Mesangial cell (primary cell): Measurements from ENCODE around the gene KCNG4. TPM values are rescaled to one million over a fixed set of nuclear protein-coding genes. Genes with fewer than 3 reads are reported as not detected.

Experiments
- total RNA-seq: library from RNA; depleted of rRNA; stranded (reverse); fragments of >200 nt; gene quantifications from 2 replicates; pipeline ENCODE4 v1.2.3, GENCODE V29; 2015

The KCNG4 gene
- not detected in 2 replicates for total RNA-seq

GRCh38 chr16:84239909-84240308 lies at the start of gene KCNG4:
TSS of gene KCNG4 (minus strand) at chr16:84240012. CDS start at chr16:84237485, 2,527 bp downstream.

GRCh38 chr16:84190731-84191388 lies 49.0 kb downstream of the KCNG4 start, which contains the start of gene ADAD2:
TSS of gene ADAD2 (plus strand) at chr16:84191157. CDS start at chr16:84191231, 74 bp downstream.

GRCh38 chr16:84186685-84187437 lies 53.0 kb downstream of the KCNG4 start, which contains the start of gene TAF1C:
TSS of gene TAF1C (minus strand) at chr16:84187057. CDS start at chr16:84184988, 2,069 bp downstream.

Other genes with a start within 250 kb of the KCNG4 start
- not detected in 2 replicates for gene SLC38A8, start 197.2 kb downstream of the KCNG4 start, total RNA-seq
- gene MBTPS1, start 123.1 kb downstream of the KCNG4 start, total RNA-seq = 61.9 and 85.7 TPM in 2 replicates
- gene HSDL1, start 94.8 kb downstream of the KCNG4 start, total RNA-seq = 11.7 and 15.5 TPM in 2 replicates
- gene DNAAF1, start 94.7 kb downstream of the KCNG4 start, total RNA-seq = not detected in 2 replicates
- 26.7 and 31.4 TPM in 2 replicates for gene TAF1C, start 53.0 kb downstream of the KCNG4 start, total RNA-seq
- gene ADAD2, start 48.9 kb downstream of the KCNG4 start, total RNA-seq = 0.13 TPM in 1 of 2 replicates, not detected in the other
- gene WFDC1, start 54.9 kb upstream of the KCNG4 start, total RNA-seq = 0.33 and 0.63 TPM in 2 replicates
- gene ATP2C2, start 128.5 kb upstream of the KCNG4 start, total RNA-seq = 0.63 TPM in 1 of 2 replicates, not detected in the other